Stimulated activated effector memory CD8-positive, alpha-beta T cell treated with anti-CD3 and anti-CD28 coated beads, Interleukin-12 subunit alpha, Interleukin-12 subunit beta, amount 100 ng/mL, for 72 hours (primary cell): ENCODE data around the gene SCAP.
"Not testable (repeated sequence)": the region's sequence is repeated elsewhere in the genome, so short reads cannot be mapped to it uniquely, and the experiment has no call there.

Experiments
- ATAC-seq: fragments of 150-1000 bp; cut with Tn5 transposase; 2 replicates; pipeline ENCODE4 v1.10.0; 2021
- DNase-seq, 2 donors: peaks; one replicate each; pipeline ENCODE4 v3.0.0; 2021 to 2022; ENCODE audit warnings: low spot score in 2 of 2
- H3K27ac Mint-ChIP-seq: one replicate; pipeline ENCODE4 v1.8.0; 2022; ENCODE audit warnings: mild to moderate bottlenecking, mixed read lengths
- H3K36me3 Mint-ChIP-seq: one replicate; pipeline ENCODE4 v1.8.0; 2022; ENCODE audit warnings: mild to moderate bottlenecking, mixed read lengths
- H3K4me1 Mint-ChIP-seq: one replicate; pipeline ENCODE4 v1.8.0; 2022; ENCODE audit warnings: mixed read lengths
- H3K4me3 Mint-ChIP-seq: one replicate; pipeline ENCODE4 v1.8.0; 2022; ENCODE audit warnings: mild to moderate bottlenecking, mixed read lengths
- H3K9me3 Mint-ChIP-seq: one replicate; pipeline ENCODE4 v1.8.0; 2022; ENCODE audit warnings: mixed read lengths

The SCAP gene

GRCh38 chr3:47495111-47495510 lies 19.4 kb upstream of the SCAP start:
- Mint-ChIP-seq H3K27ac (no peak overlapping the region), H3K36me3 (peaks cover 65% of the 10 kb centered on the region), H3K4me1 (no peaks in the 10 kb centered on the region), H3K4me3 (no peak overlapping the region), H3K9me3 (no peaks in the 10 kb centered on the region)
- no peak for ATAC-seq
- no peak for DNase-seq

GRCh38 chr3:47491777-47492176 lies 16.0 kb upstream of the SCAP start:
- ATAC-seq (no peak), DNase-seq (no peak)
- no peak overlapping the region for H3K4me3 Mint-ChIP-seq
- H3K27ac Mint-ChIP-seq, result no peak overlapping the region
- peaks cover 47% of the 10 kb centered on the region for H3K36me3 Mint-ChIP-seq
- no peaks in the 10 kb centered on the region for H3K9me3 Mint-ChIP-seq
- no peaks in the 10 kb centered on the region for H3K4me1 Mint-ChIP-seq

- no peak overlapping the region for H3K27ac Mint-ChIP-seq
- H3K4me1 Mint-ChIP-seq, result no peaks in the 10 kb centered on the region
- DNase-seq (no peak), ATAC-seq (no peak)
- H3K4me3 Mint-ChIP-seq, result no peak overlapping the region
- no peaks in the 10 kb centered on the region for H3K9me3 Mint-ChIP-seq
- peaks cover 41% of the 10 kb centered on the region for H3K36me3 Mint-ChIP-seq
Measured at GRCh38 chr3:47491186-47491585, 15.4 kb upstream of the SCAP start.

GRCh38 chr3:47487265-47487664 lies 11.5 kb upstream of the SCAP start:
- ATAC-seq (no peak), DNase-seq (no peak)
- no peak overlapping the region for H3K27ac Mint-ChIP-seq
- peaks cover 22% of the 10 kb centered on the region for H3K36me3 Mint-ChIP-seq
- no peaks in the 10 kb centered on the region for H3K4me1 Mint-ChIP-seq
- no peak overlapping the region for H3K4me3 Mint-ChIP-seq
- H3K9me3 Mint-ChIP-seq, result no peaks in the 10 kb centered on the region

GRCh38 chr3:47485812-47486211 lies 10.1 kb upstream of the SCAP start:
- no peak for DNase-seq
- Mint-ChIP-seq H3K4me3 (no peak overlapping the region), H3K27ac (no peak overlapping the region), H3K36me3 (peaks cover 18% of the 10 kb centered on the region), H3K4me1 (no peaks in the 10 kb centered on the region), H3K9me3 (no peaks in the 10 kb centered on the region)
- ATAC-seq, result no peak

- no peak overlapping the region for H3K4me3 Mint-ChIP-seq
- no peak for ATAC-seq
Measured at GRCh38 chr3:47482366-47482765, 6.6 kb upstream of the SCAP start.

GRCh38 chr3:47481763-47482162 lies 6.0 kb upstream of the SCAP start:
- not testable (repeated sequence) for H3K27ac Mint-ChIP-seq, ATAC-seq, H3K4me3 Mint-ChIP-seq, H3K4me1 Mint-ChIP-seq, DNase-seq, H3K9me3 Mint-ChIP-seq, H3K36me3 Mint-ChIP-seq

More at GRCh38 chr3:47482366-47482765, 6.6 kb upstream of the SCAP start:
- Mint-ChIP-seq H3K4me1 (no peaks in the 10 kb centered on the region), H3K9me3 (no peaks in the 10 kb centered on the region), H3K36me3 (no peaks in the 10 kb centered on the region), H3K27ac (no peak overlapping the region)
- no peak for DNase-seq

- not testable (repeated sequence) for ATAC-seq, H3K4me1 Mint-ChIP-seq, DNase-seq, H3K27ac Mint-ChIP-seq, H3K4me3 Mint-ChIP-seq, H3K9me3 Mint-ChIP-seq
- peaks cover 12% of the 10 kb centered on the region for H3K36me3 Mint-ChIP-seq
Measured at GRCh38 chr3:47480267-47480666, 4.5 kb upstream of the SCAP start.

- Mint-ChIP-seq H3K27ac (no peak overlapping the region), H3K4me3 (no peak overlapping the region), H3K9me3 (no peaks in the 10 kb centered on the region), H3K36me3 (peaks cover 17% of the 10 kb centered on the region), H3K4me1 (peaks cover 12% of the 10 kb centered on the region)
- no peak for DNase-seq
- no peak for ATAC-seq
Measured at GRCh38 chr3:47479826-47480160, 4.1 kb upstream of the SCAP start.

GRCh38 chr3:47478022-47478421 lies 2.3 kb upstream of the SCAP start:
- H3K27ac Mint-ChIP-seq, result no peak overlapping the region
- H3K4me1 Mint-ChIP-seq, result peaks cover 25% of the 10 kb centered on the region
- peaks cover 17% of the 10 kb centered on the region for H3K36me3 Mint-ChIP-seq
- no peaks in the 10 kb centered on the region for H3K9me3 Mint-ChIP-seq
- H3K4me3 Mint-ChIP-seq, result no peak overlapping the region
- no peak for ATAC-seq
- no peak for DNase-seq

- Mint-ChIP-seq H3K9me3 (no peaks in the 10 kb centered on the region), H3K4me1 (peaks cover 25% of the 10 kb centered on the region), H3K36me3 (peaks cover 17% of the 10 kb centered on the region), H3K27ac (peak overlapping the region; percentile 95), H3K4me3 (peak overlapping the region; percentile 97)
- ATAC-seq, result no peak
- no peak for DNase-seq
Measured at GRCh38 chr3:47476644-47477199, 981 bp upstream of the SCAP start.

- Mint-ChIP-seq H3K9me3 (no peaks in the 10 kb centered on the region), H3K27ac (peak overlapping the region; percentile 95), H3K4me3 (peak overlapping the region; percentile 97), H3K4me1 (peaks cover 25% of the 10 kb centered on the region), H3K36me3 (peaks cover 17% of the 10 kb centered on the region)
- no peak for DNase-seq
- ATAC-seq, result no peak
Measured at GRCh38 chr3:47476330-47476626, 537 bp upstream of the SCAP start.

- H3K36me3 Mint-ChIP-seq, result peaks cover 17% of the 10 kb centered on the region
- DNase-seq, result no peak
- peak overlapping the region; percentile 95 for H3K27ac Mint-ChIP-seq
- H3K9me3 Mint-ChIP-seq, result no peaks in the 10 kb centered on the region
- peak; percentile 60 for ATAC-seq
- peak overlapping the region; percentile 97 for H3K4me3 Mint-ChIP-seq
- H3K4me1 Mint-ChIP-seq, result peaks cover 28% of the 10 kb centered on the region
Measured at GRCh38 chr3:47475029-47475569, 642 bp downstream of the SCAP start.

GRCh38 chr3:47473391-47473790 lies 2.4 kb downstream of the SCAP start:
- peaks cover 17% of the 10 kb centered on the region for H3K36me3 Mint-ChIP-seq
- DNase-seq (no peak), ATAC-seq (no peak)
- H3K4me3 Mint-ChIP-seq, result peak overlapping the region; percentile 97
- H3K4me1 Mint-ChIP-seq, result peaks cover 31% of the 10 kb centered on the region
- no peak overlapping the region for H3K27ac Mint-ChIP-seq
- no peaks in the 10 kb centered on the region for H3K9me3 Mint-ChIP-seq

GRCh38 chr3:47469616-47470015 lies 6.1 kb downstream of the SCAP start:
- Mint-ChIP-seq H3K27ac (peak overlapping the region; percentile 40), H3K4me3 (no peak overlapping the region), H3K4me1 (peaks cover 37% of the 10 kb centered on the region), H3K36me3 (peaks cover 19% of the 10 kb centered on the region), H3K9me3 (no peaks in the 10 kb centered on the region)
- DNase-seq, result no peak
- ATAC-seq, result no peak

GRCh38 chr3:47468315-47468714 lies 7.4 kb downstream of the SCAP start:
- not testable (repeated sequence) for H3K4me3 Mint-ChIP-seq, H3K27ac Mint-ChIP-seq, H3K9me3 Mint-ChIP-seq, DNase-seq, ATAC-seq
- H3K36me3 Mint-ChIP-seq, result peaks cover 20% of the 10 kb centered on the region
- peaks cover 30% of the 10 kb centered on the region for H3K4me1 Mint-ChIP-seq

GRCh38 chr3:47464588-47464987 lies 11.2 kb downstream of the SCAP start:
- Mint-ChIP-seq H3K36me3 (peaks cover 20% of the 10 kb centered on the region), H3K27ac (no peak overlapping the region)
- DNase-seq, result no peak

More at GRCh38 chr3:47464588-47464987, 11.2 kb downstream of the SCAP start:
- peaks cover 34% of the 10 kb centered on the region for H3K4me1 Mint-ChIP-seq
- no peak overlapping the region for H3K4me3 Mint-ChIP-seq
- H3K9me3 Mint-ChIP-seq, result no peaks in the 10 kb centered on the region
- no peak for ATAC-seq
